ENCODE measurements around the gene ENKD1. TPM values are rescaled to one million over a fixed set of nuclear protein-coding genes. Genes with fewer than 3 reads are reported as not detected.

Gene ENKD1
- total RNA-seq, 1 donor from 2014 or later, result 24.0 TPM

DNA sequence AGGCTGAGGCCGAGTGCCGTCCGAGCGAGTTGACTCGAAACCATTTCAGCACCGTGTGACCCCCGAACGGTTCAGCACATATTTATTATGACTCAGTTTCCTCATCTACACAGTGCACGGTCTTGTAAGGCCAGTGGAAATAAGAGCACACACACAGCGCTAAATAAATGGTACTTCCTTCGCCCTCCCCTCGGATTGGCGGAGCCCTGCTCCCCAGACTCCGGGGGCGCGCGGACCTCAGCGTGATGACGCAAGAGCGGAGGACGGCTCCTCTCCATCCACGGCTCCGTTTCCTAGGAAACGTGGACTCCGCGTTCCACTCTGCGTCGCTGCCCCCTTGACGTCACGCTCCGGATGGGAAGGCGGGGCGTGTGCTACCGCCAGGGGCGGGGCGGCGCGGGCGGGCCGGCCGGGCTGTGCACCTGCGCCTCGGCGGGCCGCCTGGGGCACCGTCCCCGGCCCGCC lies 6.0 kb downstream of the ENKD1 start, which contains the start of gene PARD6A:
Gene PARD6A, plus strand, starts transcription at position 397 of the 465 bp plus-strand sequence. CDS start 79 bp downstream, outside the sequence.
- TF ChIP-seq, protein P1, sequence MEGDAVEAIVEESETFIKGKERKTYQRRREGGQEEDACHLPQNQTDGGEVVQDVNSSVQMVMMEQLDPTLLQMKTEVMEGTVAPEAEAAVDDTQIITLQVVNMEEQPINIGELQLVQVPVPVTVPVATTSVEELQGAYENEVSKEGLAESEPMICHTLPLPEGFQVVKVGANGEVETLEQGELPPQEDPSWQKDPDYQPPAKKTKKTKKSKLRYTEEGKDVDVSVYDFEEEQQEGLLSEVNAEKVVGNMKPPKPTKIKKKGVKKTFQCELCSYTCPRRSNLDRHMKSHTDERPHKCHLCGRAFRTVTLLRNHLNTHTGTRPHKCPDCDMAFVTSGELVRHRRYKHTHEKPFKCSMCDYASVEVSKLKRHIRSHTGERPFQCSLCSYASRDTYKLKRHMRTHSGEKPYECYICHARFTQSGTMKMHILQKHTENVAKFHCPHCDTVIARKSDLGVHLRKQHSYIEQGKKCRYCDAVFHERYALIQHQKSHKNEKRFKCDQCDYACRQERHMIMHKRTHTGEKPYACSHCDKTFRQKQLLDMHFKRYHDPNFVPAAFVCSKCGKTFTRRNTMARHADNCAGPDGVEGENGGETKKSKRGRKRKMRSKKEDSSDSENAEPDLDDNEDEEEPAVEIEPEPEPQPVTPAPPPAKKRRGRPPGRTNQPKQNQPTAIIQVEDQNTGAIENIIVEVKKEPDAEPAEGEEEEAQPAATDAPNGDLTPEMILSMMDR (IDR thresholded peaks at IDR 0.05; ENCODE audit: insufficient read depth, low read length, poor library complexity, severe bottlenecking), result no peak
- H3K36me3 ChIP-seq (ENCODE audit: control insufficient read depth, insufficient read depth, low read length), result peaks cover 2% of the 10 kb centered on the region
- peak within 1 kb of the TSS; percentile 79 for H3K4me3 ChIP-seq (ENCODE audit: low read depth, low read length)
- peak; percentile 78 for DNase-seq (ENCODE audit: low read depth)
- H3K27me3 ChIP-seq (ENCODE audit: control insufficient read depth, insufficient read depth, low read length), result no peaks in the 10 kb centered on the region

DNA sequence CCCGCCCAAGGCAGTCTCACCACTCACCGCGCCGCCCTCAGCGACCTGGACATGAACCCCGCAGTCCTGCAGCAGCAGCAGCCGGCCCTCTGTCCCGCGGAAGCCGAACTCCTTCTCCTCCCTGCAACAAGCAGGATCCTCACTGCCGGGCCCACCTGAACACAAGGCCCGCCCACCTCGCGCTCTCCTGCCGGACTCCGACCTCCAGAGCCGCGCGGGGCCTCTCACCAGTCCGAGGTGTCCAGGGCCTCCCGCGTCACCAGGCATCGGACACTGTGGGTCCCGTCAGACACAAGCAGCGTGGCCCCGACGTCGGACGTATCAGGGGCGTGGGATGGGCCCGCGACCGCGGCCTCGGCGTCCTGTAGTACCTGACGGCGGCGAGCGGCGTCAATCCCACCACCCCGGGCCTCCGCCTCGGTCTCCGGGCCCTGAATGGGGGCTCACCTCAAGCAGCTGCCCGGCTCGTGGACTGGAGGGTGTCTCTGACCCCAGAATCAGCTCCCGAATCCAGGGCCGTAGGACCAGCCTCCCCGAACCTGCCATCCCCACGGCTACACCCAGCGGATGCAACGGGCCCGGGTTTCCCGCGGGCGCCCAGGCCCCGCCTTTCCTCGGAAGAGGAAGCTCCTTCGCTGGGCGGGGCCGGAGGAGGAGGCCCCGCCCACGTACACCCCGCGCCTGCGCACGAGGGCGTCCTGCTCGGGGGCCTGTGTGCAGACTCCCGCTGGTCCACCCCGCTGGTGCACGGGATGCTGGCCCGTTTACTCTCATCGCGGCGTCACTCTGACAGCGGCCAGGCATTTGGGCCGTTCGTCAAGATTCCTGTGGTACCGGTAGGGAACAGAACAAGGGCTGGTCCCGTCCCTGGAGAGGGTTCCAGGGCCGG lies 6.6 kb downstream of the ENKD1 start, which contains the start of gene ACD:
Gene ACD, minus strand, starts transcription at position 586 of the 889 bp plus-strand sequence. Its CDS starts 40 bp downstream, at position 546.
- DNase-seq (ENCODE audit: low read depth), result peak; percentile 51
- H3K27me3 ChIP-seq (ENCODE audit: control insufficient read depth, insufficient read depth, low read length), result peaks cover under 1% of the 10 kb centered on the region
- peak within 1 kb of the TSS; percentile 79 for H3K4me3 ChIP-seq (ENCODE audit: low read depth, low read length)
- TF ChIP-seq, protein P1 (IDR thresholded peaks at IDR 0.05; ENCODE audit: insufficient read depth, low read length, poor library complexity, severe bottlenecking), result no peak
- peaks cover 2% of the 10 kb centered on the region for H3K36me3 ChIP-seq (ENCODE audit: control insufficient read depth, insufficient read depth, low read length)

DNA sequence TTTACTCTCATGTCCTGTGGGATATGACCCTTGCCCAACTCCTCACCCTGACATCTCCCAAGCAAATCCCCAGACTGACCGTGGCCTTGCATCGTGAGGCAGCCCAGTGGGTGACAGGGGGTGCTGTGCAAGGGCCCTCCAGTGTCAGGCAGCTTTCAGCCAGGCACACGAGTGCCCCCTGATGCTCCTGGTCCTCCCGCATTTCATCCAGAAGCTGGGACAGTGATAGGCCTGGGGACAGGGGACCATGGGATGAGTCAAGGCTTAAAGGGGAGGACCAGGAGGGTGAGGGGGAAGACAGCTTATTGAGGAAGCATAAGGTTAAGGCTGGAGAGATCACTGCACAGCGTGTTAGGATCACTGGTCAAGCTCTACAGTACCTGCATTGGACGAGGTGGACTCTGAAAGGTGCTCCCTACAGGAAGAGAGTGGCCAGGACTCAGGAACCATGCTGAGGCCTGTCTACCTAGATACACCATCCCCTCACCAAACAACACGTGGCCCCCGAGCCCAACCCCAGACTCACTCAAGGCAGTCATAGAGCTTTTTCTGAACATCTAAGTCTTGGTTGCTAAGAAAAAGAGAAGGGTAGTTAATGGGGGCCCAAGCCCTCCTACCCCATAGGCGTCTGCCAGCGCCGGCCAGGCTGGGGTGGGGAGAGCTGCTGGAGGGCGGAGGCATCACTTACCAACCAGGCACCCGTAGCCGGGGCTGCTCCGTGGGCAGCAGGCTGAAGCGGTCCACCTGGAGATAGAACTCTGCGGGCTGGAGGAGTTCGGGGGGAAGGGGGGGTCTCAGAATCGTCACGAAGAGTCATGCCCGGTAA lies 7.5 kb downstream of the ENKD1 start:
- TF ChIP-seq, protein P1 (IDR thresholded peaks at IDR 0.05; ENCODE audit: insufficient read depth, low read length, poor library complexity, severe bottlenecking), result no peak
- H3K27me3 ChIP-seq (ENCODE audit: control insufficient read depth, insufficient read depth, low read length), result peaks cover 9% of the 10 kb centered on the region
- DNase-seq (ENCODE audit: low read depth), result no peak
- peak overlapping the region; percentile 79 for H3K4me3 ChIP-seq (ENCODE audit: low read depth, low read length)
- peaks cover 2% of the 10 kb centered on the region for H3K36me3 ChIP-seq (ENCODE audit: control insufficient read depth, insufficient read depth, low read length)

DNA sequence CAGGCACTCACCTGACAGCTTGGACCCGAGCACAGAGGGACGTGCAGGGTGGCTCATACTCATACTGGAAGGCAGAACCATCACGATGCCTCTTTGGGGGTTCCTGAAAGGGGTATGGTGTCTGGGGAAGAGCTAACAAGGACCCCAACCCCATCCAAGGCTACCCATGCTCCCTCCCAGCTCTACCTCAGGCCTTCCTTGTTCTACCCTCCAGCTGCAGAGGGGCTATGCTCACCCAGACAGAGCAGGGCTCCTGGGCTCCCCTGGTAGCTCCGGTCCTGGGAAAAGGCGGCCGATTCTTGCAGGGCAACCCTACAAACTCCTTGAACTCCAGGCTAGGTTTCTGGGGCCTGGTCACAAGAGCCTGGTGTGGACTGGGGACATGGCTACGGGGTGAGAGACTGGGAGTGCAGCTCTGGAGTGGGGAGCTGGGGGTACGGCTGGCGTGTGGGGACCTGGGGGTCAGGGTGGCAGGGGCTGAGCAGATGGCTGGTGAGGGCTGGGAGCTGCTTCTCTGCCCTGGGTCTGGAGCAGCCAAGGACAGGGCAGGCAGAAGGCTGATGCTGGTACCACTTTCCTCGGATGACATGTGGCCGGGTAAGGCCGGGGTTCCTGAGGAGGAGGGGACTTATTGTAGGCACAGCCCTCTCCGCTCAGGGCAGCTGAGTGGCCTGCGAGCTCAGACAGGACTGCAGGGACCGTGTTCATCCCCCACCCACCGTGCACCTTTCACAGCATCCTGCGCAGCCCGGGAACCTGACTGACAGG lies 8.6 kb downstream of the ENKD1 start:
- no peak for DNase-seq (ENCODE audit: low read depth)
- Histone ChIP-seq H3K4me3 (ENCODE audit: low read depth, low read length) (no peak overlapping the region), H3K36me3 (ENCODE audit: control insufficient read depth, insufficient read depth, low read length) (peaks cover 2% of the 10 kb centered on the region), H3K27me3 (ENCODE audit: control insufficient read depth, insufficient read depth, low read length) (peaks cover 19% of the 10 kb centered on the region)
- TF ChIP-seq, protein P1 (IDR thresholded peaks at IDR 0.05; ENCODE audit: insufficient read depth, low read length, poor library complexity, severe bottlenecking), result no peak

DNA sequence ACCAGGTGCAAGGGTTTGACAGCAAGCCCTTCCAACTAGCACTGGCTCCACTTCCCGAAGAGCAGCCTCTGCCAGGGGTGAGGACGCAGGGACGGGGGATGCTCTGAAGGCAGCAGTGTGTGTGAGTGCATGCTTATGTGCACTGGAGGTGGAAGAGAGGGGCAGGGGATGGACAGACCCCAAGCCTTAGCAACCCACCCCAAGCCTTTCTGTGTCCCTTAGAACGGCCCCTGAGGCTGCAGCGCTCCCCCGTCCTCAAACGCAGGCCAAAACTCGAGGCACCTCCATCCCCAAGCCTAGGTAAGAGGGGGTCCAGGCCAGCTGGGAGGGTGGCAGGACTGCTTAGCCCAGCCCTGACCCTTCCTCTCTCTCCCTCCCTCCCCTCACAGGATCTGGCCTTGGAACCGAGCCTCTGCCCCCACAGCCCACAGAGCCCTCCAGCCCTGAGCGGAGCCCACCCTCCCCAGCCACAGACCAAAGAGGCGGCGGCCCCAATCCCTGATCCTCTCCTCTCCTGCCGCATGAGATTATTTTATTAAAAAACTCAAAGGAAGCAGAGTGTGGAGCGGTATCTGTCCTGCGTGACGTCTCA lies 9.4 kb downstream of the ENKD1 start:
- TF ChIP-seq, protein P1 (IDR thresholded peaks at IDR 0.05; ENCODE audit: insufficient read depth, low read length, poor library complexity, severe bottlenecking), result no peak
- Histone ChIP-seq H3K36me3 (ENCODE audit: control insufficient read depth, insufficient read depth, low read length) (no peaks in the 10 kb centered on the region), H3K4me3 (ENCODE audit: low read depth, low read length) (no peak overlapping the region), H3K27me3 (ENCODE audit: control insufficient read depth, insufficient read depth, low read length) (peaks cover 24% of the 10 kb centered on the region)
- no peak for DNase-seq (ENCODE audit: low read depth)

All from kidney epithelial cell (primary cell).